Measurements from ENCODE around the gene KHDC4.

Gene KHDC4

GRCh38 chr1:155934097-155934935, at the start of gene KHDC4:
Gene KHDC4 (minus strand): TSS chr1:155934413. CDS start chr1:155934373, 40 bp downstream.
- peak; percentile 96 for DNase-seq (ENCODE audit: low read depth)

- DNase-seq (ENCODE audit: low read depth): peak; percentile 97
Measured at GRCh38 chr1:155983191-155984024, 49.2 kb upstream of the KHDC4 start.

- DNase-seq (ENCODE audit: low read depth): no peak
Measured at GRCh38 chr1:155982106-155982505, 47.9 kb upstream of the KHDC4 start.

GRCh38 chr1:155981266-155982088, 47.3 kb upstream of the KHDC4 start:
- DNase-seq (ENCODE audit: low read depth): peak; percentile 77

- no peak for DNase-seq (ENCODE audit: low read depth)
Measured at GRCh38 chr1:155979597-155980343, 45.6 kb upstream of the KHDC4 start.

- DNase-seq (ENCODE audit: low read depth): no peak
Measured at GRCh38 chr1:155978973-155979429, 44.8 kb upstream of the KHDC4 start.

GRCh38 chr1:155978325-155978972, 44.2 kb upstream of the KHDC4 start, which contains the start of gene ARHGEF2:
Gene ARHGEF2 (minus strand): TSS chr1:155978547. CDS start chr1:155978427, 120 bp downstream.
- DNase-seq (ENCODE audit: low read depth): no peak

GRCh38 chr1:155977690-155978324, 43.6 kb upstream of the KHDC4 start:
- DNase-seq (ENCODE audit: low read depth): no peak

- no peak for DNase-seq (ENCODE audit: low read depth)
Measured at GRCh38 chr1:155976913-155977689, 42.9 kb upstream of the KHDC4 start.

GRCh38 chr1:155976062-155976912, 42.1 kb upstream of the KHDC4 start:
- DNase-seq (ENCODE audit: low read depth): peak; percentile 36

GRCh38 chr1:155975375-155976061, 41.3 kb upstream of the KHDC4 start:
- no peak for DNase-seq (ENCODE audit: low read depth)

- no peak for DNase-seq (ENCODE audit: low read depth)
Measured at GRCh38 chr1:155974208-155975115, 40.2 kb upstream of the KHDC4 start.

- no peak for DNase-seq (ENCODE audit: low read depth)
Measured at GRCh38 chr1:155973723-155974122, 39.5 kb upstream of the KHDC4 start.

- DNase-seq (ENCODE audit: low read depth): no peak
Measured at GRCh38 chr1:155971910-155972809, 37.9 kb upstream of the KHDC4 start.

- peak; percentile 37 for DNase-seq (ENCODE audit: low read depth)
Measured at GRCh38 chr1:155970531-155971167, 36.4 kb upstream of the KHDC4 start.
